ENCODE measurements around the gene PHKA1.
"Not testable (repeated sequence)": the region's sequence is repeated elsewhere in the genome, so short reads cannot be mapped to it uniquely, and the experiment has no call there.

DNA sequence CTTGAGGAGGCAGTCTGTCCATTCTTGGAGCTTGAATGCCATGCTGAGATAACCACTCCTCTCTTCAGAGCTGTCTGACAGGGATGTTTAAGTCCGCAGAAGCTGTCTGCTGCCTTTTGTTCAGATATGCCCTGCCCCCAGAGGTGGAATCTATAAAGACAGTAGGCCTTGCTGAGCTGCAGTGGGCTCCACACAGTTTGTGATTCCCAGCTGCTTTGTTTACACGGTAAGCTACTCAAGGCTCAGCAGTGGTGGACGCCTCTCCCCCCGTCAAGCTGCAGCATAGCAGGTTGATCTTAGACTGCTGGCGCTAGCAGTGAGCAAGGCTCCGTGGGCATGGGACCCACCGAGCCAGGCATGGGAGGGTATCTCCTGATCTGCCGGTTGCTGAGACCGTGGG is 46.3 kb upstream of the PHKA1 start:
- TF ChIP-seq, protein P1, sequence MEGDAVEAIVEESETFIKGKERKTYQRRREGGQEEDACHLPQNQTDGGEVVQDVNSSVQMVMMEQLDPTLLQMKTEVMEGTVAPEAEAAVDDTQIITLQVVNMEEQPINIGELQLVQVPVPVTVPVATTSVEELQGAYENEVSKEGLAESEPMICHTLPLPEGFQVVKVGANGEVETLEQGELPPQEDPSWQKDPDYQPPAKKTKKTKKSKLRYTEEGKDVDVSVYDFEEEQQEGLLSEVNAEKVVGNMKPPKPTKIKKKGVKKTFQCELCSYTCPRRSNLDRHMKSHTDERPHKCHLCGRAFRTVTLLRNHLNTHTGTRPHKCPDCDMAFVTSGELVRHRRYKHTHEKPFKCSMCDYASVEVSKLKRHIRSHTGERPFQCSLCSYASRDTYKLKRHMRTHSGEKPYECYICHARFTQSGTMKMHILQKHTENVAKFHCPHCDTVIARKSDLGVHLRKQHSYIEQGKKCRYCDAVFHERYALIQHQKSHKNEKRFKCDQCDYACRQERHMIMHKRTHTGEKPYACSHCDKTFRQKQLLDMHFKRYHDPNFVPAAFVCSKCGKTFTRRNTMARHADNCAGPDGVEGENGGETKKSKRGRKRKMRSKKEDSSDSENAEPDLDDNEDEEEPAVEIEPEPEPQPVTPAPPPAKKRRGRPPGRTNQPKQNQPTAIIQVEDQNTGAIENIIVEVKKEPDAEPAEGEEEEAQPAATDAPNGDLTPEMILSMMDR (IDR thresholded peaks at IDR 0.05 in 2 of 3, conservative IDR thresholded peaks at IDR 0.05 in 1 of 3; ENCODE audit: borderline replicate concordance in 1 of 3, insufficient read depth in 1 of 3, low read depth in 2 of 3, low read length in 2 of 3), result not testable (repeated sequence)
- TF ChIP-seq, protein P2, sequence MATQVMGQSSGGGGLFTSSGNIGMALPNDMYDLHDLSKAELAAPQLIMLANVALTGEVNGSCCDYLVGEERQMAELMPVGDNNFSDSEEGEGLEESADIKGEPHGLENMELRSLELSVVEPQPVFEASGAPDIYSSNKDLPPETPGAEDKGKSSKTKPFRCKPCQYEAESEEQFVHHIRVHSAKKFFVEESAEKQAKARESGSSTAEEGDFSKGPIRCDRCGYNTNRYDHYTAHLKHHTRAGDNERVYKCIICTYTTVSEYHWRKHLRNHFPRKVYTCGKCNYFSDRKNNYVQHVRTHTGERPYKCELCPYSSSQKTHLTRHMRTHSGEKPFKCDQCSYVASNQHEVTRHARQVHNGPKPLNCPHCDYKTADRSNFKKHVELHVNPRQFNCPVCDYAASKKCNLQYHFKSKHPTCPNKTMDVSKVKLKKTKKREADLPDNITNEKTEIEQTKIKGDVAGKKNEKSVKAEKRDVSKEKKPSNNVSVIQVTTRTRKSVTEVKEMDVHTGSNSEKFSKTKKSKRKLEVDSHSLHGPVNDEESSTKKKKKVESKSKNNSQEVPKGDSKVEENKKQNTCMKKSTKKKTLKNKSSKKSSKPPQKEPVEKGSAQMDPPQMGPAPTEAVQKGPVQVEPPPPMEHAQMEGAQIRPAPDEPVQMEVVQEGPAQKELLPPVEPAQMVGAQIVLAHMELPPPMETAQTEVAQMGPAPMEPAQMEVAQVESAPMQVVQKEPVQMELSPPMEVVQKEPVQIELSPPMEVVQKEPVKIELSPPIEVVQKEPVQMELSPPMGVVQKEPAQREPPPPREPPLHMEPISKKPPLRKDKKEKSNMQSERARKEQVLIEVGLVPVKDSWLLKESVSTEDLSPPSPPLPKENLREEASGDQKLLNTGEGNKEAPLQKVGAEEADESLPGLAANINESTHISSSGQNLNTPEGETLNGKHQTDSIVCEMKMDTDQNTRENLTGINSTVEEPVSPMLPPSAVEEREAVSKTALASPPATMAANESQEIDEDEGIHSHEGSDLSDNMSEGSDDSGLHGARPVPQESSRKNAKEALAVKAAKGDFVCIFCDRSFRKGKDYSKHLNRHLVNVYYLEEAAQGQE (IDR thresholded peaks at IDR 0.05; ENCODE audit: low read depth), result not testable (repeated sequence)
- not testable (repeated sequence) for TF ChIP-seq POLR2A (IDR thresholded peaks at IDR 0.05; ENCODE audit: borderline replicate concordance, extremely low read depth, insufficient read depth, insufficient read length); EZH2 (IDR thresholded peaks at IDR 0.05); YY1 (IDR thresholded peaks at IDR 0.05; ENCODE audit: extremely low read depth, insufficient replicate concordance, low read depth, low read length); JUND (IDR thresholded peaks at IDR 0.05); ZNF274 (IDR thresholded peaks at IDR 0.05; ENCODE audit: low read depth, low read length); EZH2phosphoT487 (IDR thresholded peaks at IDR 0.05; ENCODE audit: borderline replicate concordance); TCF7L2 (IDR thresholded peaks at IDR 0.05; ENCODE audit: borderline replicate concordance, extremely low read depth, insufficient read depth, insufficient read length)
